ENCODE data around the gene CELF3.

CELF3 gene

GRCh38 chr1:151720554-151720953, 4.0 kb upstream of the CELF3 start:
- no peak for DNase-seq

GRCh38 chr1:151720125-151720524, 3.5 kb upstream of the CELF3 start:
- no peak for DNase-seq

- no peak for DNase-seq
Observed at GRCh38 chr1:151718666-151719065, 2.1 kb upstream of the CELF3 start.

GRCh38 chr1:151718011-151718431, 1.4 kb upstream of the CELF3 start:
- no peak for DNase-seq

GRCh38 chr1:151716405-151716762, 219 bp downstream of the CELF3 start:
- DNase-seq: no peak

GRCh38 chr1:151715726-151716404, 738 bp downstream of the CELF3 start:
- no peak for DNase-seq

GRCh38 chr1:151714820-151715725, 1.5 kb downstream of the CELF3 start:
- no peak for DNase-seq

- DNase-seq: no peak
Observed at GRCh38 chr1:151713874-151714273, 2.7 kb downstream of the CELF3 start.

GRCh38 chr1:151713044-151713443, 3.6 kb downstream of the CELF3 start:
- DNase-seq: no peak

GRCh38 chr1:151711951-151712350, 4.7 kb downstream of the CELF3 start:
- no peak for DNase-seq

- DNase-seq: no peak
Observed at GRCh38 chr1:151711044-151711800, 5.4 kb downstream of the CELF3 start.

GRCh38 chr1:151710187-151710840, 6.3 kb downstream of the CELF3 start:
- DNase-seq: no peak

- no peak for DNase-seq
Observed at GRCh38 chr1:151708891-151709290, 7.7 kb downstream of the CELF3 start.

- DNase-seq: no peak
Observed at GRCh38 chr1:151707541-151708065, 9.0 kb downstream of the CELF3 start.

GRCh38 chr1:151706464-151707415, 9.9 kb downstream of the CELF3 start:
- no peak for DNase-seq

- DNase-seq: no peak
Observed at GRCh38 chr1:151705753-151706463, 10.7 kb downstream of the CELF3 start.

- no peak for DNase-seq
Observed at GRCh38 chr1:151705146-151705545, 11.5 kb downstream of the CELF3 start.

GRCh38 chr1:151704246-151704645, 12.4 kb downstream of the CELF3 start:
- DNase-seq: no peak

GRCh38 chr1:151703813-151704212, 12.8 kb downstream of the CELF3 start:
- DNase-seq: no peak

GRCh38 chr1:151702936-151703335, 13.7 kb downstream of the CELF3 start:
- DNase-seq: no peak

- no peak for DNase-seq
Observed at GRCh38 chr1:151701515-151701914, 15.1 kb downstream of the CELF3 start.

Data from activated CD8-positive, alpha-beta memory T cell treated with anti-CD3 and anti-CD28 coated beads for 24 hours (primary cell).